GM18867 (cell line): Measurements from ENCODE around the gene ZNF14.
"Not testable (repeated sequence)": the region's sequence is repeated elsewhere in the genome, so short reads cannot be mapped to it uniquely, and the experiment has no call there.

ENCODE experiments used
- ATAC-seq: cut with Tn5 transposase; IDR thresholded peaks from one replicate; pipeline ENCODE4 v1.9.1; 2021; ENCODE audit warnings: mild to moderate bottlenecking, moderate library complexity; ENCODE audit not compliant: unreplicated experiment

The ZNF14 gene

DNA sequence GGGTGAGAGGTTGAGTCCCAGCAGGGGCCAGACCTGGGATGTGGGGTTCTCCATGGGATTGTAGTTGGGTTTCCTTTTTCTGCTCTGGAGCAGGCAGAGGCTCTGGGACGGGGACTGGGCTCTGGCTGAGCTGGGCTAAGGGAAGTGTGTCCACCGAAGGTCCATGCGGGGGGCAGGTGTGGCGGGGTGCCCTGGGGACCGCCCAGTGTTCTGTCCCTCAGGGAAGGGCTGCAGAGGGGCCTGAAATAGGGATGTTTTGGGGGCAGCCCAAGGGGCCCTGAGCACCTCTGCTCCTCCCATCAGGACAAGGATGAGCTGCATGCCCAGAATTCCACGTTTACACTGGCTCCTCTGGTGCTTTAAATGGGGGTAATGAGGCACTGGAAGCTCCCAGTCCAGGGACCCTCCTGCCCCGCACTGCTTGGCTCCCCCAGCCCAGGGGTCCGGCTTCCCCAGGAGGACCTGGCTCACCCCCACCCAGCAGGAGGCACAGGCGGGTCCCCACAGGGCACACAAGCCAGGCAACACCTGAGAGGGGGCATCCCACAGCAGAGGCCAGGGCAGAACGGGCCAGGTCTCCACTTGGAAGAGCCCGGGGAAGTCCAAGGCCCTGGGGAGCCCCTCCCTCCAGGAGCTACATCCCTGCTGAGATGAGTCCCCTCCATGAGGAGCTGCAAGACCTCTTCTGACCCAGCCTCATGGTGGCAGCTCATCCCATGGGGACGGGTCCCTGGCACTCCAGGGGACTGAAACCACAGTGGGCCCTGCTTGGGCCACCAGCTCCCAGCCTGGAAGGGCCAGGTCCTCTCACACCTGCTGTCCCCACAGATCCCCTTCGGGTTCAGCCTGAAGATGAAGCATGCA, 14.7 kb upstream of the ZNF14 start:
- no peak for ATAC-seq

DNA sequence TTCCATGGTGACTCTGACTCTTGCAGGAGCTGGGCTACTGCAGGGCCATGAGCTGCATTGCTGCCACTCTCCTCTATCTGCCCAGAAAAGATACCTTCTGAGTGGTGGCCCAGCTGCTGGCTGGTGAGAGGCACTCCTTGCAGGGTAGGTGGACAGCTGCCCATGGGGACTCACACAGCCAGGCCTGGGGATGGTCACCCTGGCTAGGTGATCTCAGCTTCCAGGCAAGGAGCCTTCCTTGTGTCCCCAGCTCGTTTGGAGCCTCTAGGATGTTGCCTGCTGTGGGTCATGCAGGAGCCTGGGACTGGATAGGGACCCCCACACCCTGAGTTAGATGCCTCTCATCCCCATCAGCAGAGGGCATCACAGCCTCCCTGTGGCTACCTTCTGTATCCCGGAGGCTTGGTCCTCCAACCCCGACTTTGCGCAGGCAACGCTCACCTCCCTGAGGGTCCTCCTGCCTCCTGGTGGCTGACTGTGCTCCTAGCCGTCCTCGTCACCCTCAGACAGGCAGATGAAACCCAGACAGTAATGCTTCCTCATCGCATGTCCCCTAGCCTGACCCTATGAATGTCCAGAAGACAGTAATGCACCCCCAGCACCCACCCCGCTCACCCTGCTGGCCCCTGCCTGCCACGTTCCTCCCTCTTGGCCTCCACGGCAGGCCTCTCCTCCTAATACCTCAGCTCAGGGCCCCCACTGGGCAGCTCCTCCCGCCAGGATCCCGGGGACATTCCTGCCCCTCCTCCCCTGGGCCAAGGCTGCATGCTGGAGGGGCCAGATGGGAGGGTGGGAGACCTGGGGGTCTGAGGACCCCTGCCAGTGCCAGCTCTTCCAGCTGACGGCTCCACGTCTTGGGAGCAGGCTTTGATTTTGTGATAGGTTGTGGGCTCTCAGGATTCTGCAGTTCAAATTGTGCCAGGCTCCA, 13.6 kb upstream of the ZNF14 start:
- no peak for ATAC-seq

DNA sequence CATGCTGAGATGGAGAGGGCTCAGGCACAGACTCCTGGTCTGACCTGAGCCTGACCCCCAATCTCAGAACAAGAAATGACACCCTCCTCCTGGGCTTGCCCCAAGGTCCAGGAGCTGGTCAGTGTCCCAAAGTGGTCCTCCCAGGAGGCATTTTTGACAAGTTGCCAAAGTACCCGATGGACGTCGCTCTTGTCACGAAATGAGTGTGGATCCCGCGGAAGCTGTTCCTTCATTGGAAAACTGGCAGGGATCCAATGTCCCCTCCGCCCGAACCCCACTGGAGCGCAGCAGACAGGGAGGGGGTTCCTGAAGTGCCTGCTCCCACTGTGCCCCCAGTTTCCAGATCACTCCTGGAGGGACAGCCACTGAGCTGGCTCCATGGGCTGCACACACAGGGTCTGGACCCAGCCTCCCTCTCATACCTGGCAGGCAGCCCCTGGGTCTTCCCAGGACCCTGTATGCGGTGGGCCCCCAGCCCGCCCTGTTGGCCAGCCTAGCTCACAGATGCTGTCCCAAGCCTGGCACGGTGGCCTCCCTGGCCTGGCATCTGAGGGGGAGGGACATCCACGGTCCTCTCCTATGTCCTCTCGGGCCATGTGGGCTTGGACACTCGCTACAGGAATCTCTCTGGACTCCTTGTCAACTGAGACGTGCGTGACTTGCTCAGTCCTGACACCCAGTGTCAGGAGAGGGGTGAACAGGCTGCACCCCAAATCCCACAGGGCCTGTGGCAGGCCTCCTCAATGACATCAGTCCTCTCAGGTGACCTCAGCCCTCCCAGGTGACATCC, 12.8 kb upstream of the ZNF14 start:
- no peak for ATAC-seq

DNA sequence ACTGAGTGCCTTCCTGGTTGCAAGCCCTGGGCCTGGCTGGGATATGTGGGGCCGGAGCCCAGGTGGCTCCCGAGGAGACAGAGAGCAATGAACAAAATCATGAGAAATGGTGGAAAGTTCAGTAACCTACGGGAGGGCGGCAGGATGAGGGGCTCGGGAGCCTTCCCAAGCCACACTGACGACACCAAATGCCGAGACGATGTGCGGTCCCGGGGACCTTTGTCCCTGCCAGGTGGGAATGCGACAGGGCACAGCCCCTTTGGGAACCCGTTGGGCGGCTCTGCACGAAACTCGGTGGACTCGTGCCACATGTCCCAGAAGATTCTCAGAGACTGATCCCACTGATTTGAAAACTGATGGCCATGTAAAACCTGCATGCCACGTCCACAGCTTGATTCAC, 11.7 kb upstream of the ZNF14 start:
- ATAC-seq = no peak

DNA sequence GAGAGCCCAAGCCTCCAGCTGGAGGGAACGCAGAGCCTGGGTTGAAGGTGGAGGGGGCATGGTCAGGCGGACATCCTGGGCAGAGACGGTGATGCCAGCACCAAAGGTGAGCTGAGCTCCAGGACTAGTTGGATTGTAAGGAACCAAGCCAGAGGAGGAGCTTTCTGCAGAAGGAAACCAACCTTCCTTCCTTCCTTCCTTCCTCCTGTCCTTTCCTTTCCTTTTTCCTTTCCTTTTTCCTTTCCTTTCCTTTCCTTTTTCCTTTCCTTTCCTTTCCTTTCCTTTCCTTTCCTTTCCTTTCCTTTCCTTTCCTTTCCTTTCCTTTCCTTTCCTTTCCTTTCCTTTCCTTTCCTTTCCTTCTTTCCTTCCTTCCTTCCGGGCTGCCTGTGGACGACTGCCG, 11.0 kb upstream of the ZNF14 start:
- ATAC-seq = not testable (repeated sequence)

DNA sequence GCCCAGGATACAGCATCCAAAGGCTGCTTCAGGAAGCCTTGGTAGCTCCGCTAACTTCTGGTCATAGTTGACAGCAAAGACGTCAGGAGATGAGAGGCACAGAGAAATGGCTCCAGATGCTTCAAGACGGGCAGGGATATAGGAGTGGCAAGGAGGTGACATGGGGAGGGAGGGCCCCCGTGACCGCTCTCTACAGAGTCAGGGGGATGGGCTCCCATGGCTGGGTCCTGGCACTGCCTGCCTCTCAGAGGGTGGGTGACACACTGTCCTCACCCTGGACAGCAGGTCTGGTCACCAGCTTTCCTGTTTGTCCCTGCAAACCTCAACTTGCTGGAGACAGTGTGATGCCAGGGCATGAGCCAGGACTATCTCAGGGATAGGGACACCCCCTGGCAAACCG, 10.3 kb upstream of the ZNF14 start:
- no peak for ATAC-seq

DNA sequence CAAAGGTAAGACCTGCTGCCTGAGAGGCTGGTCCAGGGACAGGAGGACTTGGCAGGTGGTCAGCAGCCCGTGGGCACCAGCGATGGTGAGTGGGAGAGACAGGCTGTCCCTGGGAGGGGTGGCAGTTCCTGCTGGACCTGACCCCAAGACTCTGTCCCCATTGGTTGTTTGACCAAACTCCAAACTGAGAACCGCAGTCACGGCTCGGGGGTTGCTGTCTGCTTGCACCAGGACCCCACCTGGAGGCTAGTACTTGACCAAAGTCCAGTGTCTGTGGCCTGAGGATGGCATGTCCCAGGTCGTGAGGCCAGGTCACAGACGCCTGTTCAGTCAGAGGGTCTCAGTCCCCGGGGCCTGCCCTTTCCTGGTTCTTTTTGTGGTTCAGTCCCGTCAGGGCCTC, 9.9 kb upstream of the ZNF14 start:
- no peak for ATAC-seq

DNA sequence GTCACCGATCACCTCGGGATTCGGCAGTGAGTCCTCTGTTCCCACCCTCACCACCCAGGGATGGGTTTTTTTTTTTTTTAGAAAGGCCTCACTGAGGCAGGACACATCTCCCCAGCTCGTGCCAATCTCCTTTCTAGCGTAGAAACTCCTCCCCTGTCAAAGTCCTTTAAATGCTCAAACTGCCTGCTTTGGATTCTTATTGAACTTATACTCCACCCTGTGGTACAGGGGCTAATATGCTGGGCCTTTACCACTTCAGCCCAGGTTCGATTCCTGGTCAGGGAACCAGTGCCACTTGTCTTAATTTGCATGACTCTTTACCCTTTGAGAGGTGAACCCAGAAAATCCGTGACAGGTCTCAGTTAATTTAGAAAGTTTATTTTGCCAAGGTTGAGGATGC, 8.3 kb upstream of the ZNF14 start:
- ATAC-seq = no peak

DNA sequence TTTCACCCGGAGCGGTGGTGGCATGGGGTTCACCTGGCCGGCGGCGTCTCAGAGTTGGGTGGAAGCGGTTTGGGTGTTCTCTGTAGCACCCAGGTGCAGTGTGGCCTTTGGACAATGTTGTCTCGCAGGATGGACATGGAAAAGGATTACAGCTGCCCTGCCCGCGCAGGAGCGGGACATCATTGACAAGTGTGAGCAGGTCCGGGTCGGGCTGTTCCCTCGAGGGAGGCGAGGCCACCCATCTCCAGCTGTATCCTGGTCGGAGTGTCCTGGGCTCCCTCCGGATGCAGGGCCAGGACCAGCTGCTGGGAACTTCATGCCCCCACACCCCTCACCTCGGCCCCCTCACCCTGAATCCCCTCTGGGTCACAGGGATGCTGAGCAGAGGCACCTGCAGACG, 7.8 kb upstream of the ZNF14 start:
- ATAC-seq = no peak

DNA sequence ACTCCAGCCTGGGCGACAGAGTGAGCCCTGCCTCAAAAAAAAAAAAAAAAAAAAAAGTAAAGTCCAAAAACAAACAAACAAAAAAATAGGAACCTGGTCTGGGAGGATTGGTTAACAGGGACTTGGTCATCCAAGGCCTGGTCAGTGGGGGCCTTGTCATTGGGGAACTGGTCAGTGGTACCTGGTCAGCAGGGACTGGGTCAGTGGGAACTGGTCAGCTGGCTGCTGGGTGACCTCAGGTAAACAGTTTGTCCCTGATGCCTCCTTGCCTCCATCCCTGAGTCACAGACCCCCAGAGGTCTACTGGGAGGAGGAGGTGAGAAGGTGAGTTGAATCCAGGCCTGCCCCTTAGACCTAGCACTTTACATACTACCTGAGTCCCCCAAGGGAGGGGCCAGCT, 5.7 kb upstream of the ZNF14 start:
- ATAC-seq = no peak

DNA sequence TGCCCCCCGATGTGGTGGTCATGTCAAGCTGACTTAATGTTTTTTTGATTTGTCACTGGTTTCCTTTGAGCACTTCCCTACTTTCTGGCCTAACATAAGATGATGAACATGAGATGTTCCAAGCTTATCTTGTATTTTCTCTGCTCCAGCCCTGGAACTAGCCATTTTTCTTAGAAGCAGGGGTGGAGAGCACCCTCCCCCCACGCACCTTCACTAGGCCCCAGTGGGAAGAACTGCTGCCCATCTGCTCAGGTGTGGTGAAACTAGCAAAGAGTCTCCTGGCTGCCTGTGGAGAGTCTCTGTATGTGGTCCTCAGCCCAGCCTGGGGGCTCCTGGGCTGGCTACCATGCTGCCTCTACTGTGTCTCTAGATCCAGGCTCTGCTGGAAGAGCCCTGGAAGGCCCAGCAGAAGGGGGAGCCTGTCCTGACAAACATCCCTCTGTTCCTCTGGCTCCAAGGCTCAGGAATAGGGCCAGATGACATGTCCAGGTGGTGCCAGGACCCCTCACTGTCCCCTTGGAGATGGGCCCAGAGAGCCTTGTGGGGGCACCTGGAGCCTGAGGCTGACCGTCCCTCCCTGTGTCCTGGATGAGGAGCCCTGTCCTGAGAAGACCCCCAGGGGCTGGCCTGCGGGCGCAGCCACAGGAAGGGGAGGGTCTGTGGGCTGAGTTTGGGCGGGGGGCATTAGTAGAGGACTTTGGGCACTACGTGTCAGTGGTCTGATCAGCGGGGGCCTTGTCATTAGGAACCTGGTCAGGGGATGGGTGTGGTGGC, 4.8 kb upstream of the ZNF14 start:
- ATAC-seq = no peak

DNA sequence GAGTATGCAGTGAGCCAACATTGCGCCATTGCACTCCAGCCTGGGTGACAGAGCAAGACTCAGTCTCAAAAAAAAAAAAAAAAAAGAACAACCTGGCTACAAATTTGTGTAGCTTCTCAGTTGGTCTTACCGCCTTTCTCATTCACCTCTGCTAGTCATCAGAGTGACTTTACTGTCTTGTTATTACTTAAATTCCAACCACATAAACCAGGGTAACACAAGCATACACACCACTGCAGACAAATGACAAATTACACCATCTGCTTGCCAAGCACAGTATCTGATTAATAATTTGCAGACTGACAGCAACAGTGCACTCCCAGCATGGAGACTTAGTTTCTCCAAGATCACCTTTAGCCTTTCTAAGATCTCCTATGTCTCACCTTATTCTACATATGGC, 11.0 kb downstream of the ZNF14 start:
- ATAC-seq = no peak

DNA sequence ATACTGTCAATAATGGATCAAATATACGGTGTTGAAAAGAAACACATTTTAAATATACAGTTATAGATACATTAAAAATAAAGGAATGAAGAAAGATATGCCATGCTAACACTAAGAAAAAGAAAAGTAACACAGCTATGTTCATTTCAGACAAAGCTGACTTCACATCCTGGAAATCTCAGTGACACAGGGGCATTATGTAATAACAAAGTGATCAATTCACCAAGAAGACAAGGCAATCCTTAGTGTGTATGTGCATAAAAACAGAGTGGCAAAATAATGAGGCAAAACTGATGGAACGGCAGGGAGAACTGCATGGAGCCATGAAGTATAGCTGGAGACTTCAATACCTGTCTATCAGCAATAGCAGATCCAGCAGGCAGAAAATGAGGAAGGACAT, 13.1 kb downstream of the ZNF14 start:
- no peak for ATAC-seq

DNA sequence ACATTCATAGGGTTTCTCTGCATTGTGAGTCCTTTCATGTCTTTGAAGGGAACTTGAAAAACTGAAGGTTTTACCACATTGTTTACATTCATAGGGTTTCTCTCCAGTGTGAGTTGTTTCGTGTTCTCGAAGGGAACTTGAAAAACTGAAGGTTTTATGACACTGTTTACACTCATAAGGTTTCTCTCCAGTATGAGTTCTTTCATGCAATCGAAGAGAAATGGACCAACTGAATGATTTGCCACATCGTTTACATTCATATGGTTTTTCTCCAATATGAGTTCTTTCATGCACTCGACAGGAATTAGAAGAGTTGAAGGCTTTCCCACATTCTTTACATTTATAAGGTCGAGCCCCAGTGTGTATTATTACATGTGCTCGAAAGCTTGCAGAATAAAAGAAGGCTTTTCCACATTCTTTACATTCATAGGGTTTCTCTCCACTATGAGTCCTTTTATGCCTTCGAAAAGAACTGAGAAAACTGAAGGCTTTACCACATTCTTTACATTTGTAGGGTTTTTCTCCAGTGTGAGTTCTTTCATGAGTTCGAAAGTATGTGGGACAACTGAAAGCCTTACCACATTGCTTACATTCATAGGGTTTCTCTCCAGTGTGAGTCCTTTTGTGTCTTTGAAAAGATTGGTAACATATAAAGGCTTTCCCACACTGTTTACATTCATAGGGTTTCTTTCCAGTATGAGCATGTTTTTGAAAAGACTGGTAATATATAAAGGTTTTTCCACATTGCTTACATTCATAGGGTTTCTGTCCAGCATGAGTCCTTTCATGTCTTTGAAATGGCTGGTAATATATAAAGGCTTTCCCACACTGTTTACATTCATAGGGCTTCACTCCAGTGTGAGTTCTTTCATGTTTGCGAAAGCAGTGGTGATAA, 20.7 kb downstream of the ZNF14 start:
- ATAC-seq = no peak

DNA sequence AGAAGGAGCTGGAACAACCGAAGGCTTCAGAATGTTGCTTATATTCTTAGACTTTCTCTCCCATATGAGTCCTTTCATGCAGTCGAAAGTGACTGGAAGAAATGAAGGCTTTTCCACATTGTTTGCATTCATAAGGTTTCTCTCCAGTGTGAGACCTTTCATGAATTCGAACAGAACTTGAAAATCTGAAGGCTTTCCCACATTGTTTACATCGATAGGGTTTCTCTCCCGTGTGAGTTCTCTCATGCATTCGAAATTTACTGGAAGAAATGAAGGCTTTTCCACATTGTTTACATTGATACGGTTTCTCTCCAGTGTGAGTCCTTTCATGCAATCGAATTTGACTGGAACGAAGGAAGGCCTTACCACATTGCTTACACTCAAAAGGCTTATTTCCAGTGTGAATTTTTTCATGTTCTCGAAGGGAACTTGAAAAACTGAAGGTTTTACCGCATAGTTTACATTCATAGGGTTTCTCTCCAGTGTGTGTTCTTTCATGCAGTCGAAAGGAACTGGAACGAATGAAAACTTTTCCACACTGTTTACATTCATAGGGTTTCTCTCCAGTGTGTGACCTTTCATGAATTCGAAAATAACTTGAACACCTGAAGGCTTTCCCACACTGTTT, 21.5 kb downstream of the ZNF14 start:
- no peak for ATAC-seq

DNA sequence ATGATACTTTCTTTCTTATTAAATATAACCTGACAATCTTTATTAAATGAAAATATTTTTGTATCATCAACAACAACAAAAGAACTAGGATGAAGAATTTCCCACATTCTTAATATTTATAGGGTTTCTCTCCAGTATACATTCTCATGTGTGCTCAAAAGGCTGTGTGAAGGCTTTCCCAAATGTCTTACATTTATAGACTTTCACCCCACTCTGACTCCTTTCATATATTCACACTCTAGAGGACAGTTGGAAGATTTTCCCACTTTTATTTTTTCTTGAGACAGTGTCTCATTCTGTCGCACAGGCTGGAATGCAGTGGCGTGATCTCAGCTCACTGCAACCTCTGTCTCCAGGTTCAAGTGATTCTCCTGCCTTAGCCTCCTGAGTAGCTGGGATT, 22.4 kb downstream of the ZNF14 start:
- ATAC-seq = no peak

DNA sequence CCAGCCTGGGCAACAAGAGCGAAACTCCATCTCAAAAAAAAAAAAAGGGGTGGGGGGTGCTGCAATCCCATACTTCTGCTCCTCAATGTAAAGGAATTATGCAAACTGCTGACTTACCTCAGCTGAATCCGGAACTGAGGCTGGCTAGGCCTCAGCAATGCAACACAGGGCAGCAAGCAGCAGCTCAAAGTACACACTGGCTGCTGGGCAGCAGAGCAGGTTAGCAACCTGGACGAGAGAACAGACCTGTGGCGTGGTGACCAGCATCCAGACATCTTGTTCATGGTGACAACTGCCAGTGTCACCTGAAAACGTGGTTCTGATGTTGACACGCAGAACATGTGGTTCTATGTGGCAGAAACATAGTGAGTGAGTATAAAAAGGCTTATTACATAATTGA, 28.1 kb downstream of the ZNF14 start:
- ATAC-seq = no peak

DNA sequence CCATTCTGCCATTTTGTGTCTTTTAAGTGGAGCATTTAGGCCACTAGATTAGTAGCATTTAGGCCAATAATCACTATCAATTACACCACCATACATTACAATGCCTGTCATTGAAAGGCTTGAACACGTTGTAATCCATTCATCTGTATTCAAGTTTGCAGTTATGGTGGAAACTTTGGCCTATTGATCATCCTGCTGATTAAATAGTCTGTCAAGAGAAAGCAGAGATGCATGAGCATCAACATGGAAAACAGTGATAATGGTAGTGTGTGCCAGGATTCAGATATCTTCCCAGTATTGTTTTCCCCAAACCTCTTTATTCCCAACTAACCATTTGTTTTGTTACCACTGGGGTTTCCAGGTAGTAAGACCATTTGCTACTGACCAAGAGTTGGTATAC, 32.4 kb downstream of the ZNF14 start:
- ATAC-seq = not testable (repeated sequence)

DNA sequence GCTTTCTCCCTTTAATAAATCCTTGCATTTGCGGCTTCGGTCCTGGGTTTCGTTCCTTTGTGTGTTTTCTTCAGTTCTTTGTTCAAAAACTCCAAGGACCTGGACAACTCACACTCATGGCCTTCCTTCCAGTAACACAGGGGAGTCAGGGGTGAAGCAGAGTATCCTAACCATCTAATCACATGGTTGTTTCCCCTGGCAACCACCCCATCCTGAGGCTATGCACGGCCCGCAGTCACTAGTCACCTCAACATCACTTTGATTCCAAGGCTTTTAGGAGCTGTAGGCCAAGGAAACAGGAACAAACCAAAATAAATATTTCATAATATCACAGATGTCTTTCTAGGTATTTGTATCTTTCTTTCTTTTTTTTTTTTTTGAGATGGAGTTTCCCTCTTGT, 35.3 kb downstream of the ZNF14 start:
- ATAC-seq = no peak
